Fibroblast of mammary gland (primary cell): ENCODE results near the gene UFD1.

Experiments used
- DNase-seq: peaks from one replicate; pipeline ENCODE4 v3.0.0-alpha.2; 2010; ENCODE audit warnings: low read depth
- H3K4me3 ChIP-seq: 2 replicates; pipeline ENCODE4 v1.5.1; 2011; ENCODE audit warnings: low read depth, mild to moderate bottlenecking, low read length, moderate library complexity; ENCODE audit not compliant: control insufficient read depth
- TF ChIP-seq, protein P1 (sequence below): conservative IDR thresholded peaks from 2 replicates; pipeline ENCODE4 v1.5.1; 2011; ENCODE audit warnings: low read depth, low read length, inconsistent platforms; ENCODE audit not compliant: control insufficient read depth, insufficient read depth

UFD1 gene

GRCh38 chr22:19466126-19466716 lies 12.8 kb downstream of the UFD1 start:
- TF ChIP-seq, protein P1, sequence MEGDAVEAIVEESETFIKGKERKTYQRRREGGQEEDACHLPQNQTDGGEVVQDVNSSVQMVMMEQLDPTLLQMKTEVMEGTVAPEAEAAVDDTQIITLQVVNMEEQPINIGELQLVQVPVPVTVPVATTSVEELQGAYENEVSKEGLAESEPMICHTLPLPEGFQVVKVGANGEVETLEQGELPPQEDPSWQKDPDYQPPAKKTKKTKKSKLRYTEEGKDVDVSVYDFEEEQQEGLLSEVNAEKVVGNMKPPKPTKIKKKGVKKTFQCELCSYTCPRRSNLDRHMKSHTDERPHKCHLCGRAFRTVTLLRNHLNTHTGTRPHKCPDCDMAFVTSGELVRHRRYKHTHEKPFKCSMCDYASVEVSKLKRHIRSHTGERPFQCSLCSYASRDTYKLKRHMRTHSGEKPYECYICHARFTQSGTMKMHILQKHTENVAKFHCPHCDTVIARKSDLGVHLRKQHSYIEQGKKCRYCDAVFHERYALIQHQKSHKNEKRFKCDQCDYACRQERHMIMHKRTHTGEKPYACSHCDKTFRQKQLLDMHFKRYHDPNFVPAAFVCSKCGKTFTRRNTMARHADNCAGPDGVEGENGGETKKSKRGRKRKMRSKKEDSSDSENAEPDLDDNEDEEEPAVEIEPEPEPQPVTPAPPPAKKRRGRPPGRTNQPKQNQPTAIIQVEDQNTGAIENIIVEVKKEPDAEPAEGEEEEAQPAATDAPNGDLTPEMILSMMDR = no peak
- DNase-seq = no peak
- no peak overlapping the region for H3K4me3 ChIP-seq

DNA sequence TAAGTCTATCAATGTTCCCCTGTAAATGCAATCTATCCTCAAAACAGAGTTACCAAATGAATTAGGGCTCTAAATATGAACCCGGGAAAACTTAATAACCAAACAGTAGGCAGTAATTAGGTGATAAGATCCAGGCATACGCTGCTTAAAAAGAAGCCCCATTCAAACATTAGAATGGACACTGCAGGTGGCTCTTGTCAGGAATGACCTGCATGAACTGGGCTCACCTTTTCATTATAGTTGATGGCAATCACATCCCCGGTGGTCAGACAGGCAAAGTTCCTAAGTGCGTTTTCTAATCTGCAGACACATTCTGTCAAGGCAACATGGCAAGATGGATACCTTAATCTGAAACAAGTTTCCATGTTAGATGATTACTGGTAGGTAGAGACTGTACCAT lies 14.0 kb downstream of the UFD1 start:
- no peak for DNase-seq
- TF ChIP-seq, protein P1 = no peak
- no peak overlapping the region for H3K4me3 ChIP-seq

DNA sequence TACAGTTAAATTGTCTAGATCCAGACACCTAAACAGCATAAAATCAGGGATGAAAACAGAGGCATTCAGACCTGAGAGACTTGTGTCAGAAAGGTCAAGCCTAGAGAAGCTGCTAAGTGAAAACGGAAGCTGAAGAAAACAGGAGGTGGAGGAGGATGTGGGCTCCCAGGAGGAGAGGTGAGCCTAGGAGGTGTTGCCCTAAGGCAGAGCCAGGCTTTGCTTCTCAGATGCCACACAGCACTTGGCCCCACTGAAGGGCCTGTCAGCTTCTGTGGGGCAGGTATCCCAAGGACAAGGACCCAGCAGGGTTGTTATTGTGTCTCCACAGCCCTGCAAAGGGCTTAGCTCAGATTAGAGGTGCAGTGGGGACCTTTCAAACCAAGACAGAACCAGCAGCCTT lies 14.4 kb downstream of the UFD1 start:
- TF ChIP-seq, protein P1 = no peak
- H3K4me3 ChIP-seq = no peak overlapping the region
- no peak for DNase-seq

GRCh38 chr22:19463491-19464469 lies 15.2 kb downstream of the UFD1 start:
- peak; percentile 28 for DNase-seq
- TF ChIP-seq, protein P1 = no peak

DNA sequence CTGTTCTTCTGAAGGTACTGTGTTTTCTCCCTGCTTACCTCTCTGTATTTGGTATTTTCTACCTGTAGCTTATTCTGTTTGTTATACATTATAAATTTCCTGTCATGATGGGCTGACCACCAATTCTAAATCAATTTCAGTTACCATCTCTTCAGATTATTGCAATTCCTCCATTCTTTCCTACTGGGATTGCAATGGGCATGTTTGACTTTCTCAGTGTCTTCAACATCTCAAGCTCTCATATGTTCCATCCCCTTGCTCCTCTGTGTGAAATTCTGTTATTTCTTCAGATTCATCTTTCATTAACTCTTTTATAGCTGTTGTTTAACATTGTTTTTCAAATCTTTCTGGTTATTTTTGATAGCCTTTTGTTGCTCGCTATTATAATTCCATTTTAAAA lies 16.0 kb downstream of the UFD1 start:
- DNase-seq = no peak
- TF ChIP-seq, protein P1 = no peak
- no peak overlapping the region for H3K4me3 ChIP-seq

More at GRCh38 chr22:19463491-19464469, 15.2 kb downstream of the UFD1 start:
- no peak overlapping the region for H3K4me3 ChIP-seq

- H3K4me3 ChIP-seq = no peak overlapping the region
These were observed 17.5 kb downstream of the UFD1 start for GRCh38 chr22:19461506-19461905.

More at GRCh38 chr22:19461506-19461905, 17.5 kb downstream of the UFD1 start:
- DNase-seq = no peak
- TF ChIP-seq, protein P1 = no peak
